GM18951 (cell line): ENCODE results near the gene INHBB.

Experiments used
- POLR2A ChIP-seq: IDR thresholded peaks from 4 replicates; pipeline ENCODE4 v1.6.1; 2011; ENCODE audit warnings: mild to moderate bottlenecking; ENCODE audit not compliant: insufficient read length, insufficient read depth; ENCODE audit errors: extremely low read depth
- in situ Hi-C: fragments of 300-500 bp; cut with MboI; formaldehyde crosslinking; loops from one replicate; pipeline ENCODE4 v1.12.0; 2022; ENCODE audit warnings: low sequenced_read_pairs, mixed read lengths, inconsistent platforms; ENCODE audit not compliant: unreplicated experiment

INHBB gene

DNA sequence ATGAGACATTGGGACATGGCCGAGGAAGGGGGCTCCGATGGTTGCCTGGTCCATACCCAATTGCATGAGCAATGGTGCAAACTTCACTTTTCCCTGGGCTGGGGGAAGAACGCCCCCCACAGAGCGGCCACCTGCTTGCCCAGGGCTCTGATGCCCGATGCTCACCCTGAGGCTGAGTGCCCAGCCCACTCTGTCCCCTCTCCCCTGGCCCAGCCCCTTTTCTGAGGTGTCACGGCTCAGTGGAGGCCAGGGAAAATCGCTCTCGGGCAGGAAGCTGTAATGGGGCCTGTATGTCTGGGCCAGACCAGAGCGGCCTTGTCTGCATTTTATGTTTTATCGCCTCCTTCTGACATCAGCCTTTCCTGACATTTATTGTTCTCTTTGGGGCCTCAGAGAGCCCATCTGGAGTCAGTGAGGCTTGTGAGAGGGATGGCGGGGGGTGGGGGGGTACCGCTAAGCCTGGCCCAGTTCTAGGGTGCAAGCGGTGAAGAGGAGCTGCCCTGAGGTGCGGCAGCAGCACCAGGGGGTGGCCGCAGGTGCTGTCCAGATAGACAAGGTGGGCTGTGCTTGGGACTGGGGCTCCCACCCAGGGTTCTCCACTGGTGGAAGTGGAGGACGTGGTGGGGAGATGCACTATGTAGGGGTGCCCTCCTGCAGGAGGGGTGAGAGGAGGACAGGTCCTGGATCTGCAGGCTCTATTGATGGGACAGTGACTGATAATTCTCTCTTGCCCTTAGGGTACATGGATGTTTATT, 46.2 kb downstream of the INHBB start:
- in situ Hi-C loops = no loop called here
- TF ChIP-seq POLR2A = no peak

DNA sequence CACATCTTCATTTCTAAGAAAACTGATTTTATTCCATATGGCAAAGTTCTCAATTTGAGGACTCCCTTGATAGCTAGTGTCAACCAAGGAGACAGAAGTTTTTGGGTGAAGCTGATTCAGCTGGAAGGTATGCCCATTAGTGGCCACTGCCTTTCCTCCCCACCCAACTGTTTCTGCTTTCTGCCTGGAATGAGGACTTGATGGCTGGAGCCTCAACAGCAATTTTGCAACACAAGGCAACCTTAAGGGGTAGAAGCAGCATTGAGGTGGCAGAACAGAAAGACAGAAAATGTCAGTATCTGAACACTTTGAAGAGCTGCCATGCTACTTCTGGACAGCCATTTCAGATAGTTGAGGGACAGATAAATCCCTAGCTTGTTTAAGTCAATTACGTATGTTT, 47.0 kb downstream of the INHBB start:
- in situ Hi-C loops = no loop called here
- no peak for TF ChIP-seq POLR2A

DNA sequence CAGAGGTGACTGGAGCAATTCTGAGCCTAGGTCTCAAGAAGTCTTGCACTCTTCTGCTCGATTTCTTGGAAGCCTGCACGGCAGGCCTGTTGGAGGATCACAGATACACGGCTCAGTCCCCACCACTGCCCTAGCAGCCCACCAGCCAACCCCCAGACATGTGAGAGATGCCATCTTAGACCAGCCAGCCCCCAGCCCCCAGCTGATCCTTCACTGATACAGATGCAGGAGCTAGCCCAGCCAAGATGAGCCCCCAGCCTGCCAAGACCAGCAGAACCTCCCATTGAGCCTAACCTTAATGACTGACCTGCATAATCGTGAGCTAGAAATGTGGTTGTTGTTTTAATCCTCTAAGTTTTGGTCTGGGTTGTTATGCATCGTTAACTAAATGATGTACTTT, 47.5 kb downstream of the INHBB start:
- in situ Hi-C loops = no loop called here
- TF ChIP-seq POLR2A = no peak

DNA sequence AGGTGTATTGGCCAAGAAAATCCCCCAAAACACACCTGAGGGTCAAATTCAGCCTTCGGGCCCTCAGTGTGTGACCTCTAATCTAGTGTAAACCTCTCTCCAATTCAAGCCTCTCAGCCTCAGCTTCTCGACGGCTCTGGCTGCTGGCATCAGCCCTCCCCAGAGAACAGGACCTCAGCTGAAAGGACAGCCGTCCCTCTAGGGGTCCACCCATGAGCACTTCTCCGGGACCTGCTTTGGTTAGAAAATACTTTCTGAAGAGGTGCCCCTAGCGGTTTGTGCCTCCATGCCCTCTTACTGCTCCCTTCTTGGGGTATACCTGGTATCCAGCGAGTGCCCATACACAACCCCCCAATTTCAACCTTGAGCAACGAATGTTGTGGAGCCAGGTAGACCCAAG, 48.8 kb downstream of the INHBB start:
- in situ Hi-C loops = no loop called here
- TF ChIP-seq POLR2A = no peak

DNA sequence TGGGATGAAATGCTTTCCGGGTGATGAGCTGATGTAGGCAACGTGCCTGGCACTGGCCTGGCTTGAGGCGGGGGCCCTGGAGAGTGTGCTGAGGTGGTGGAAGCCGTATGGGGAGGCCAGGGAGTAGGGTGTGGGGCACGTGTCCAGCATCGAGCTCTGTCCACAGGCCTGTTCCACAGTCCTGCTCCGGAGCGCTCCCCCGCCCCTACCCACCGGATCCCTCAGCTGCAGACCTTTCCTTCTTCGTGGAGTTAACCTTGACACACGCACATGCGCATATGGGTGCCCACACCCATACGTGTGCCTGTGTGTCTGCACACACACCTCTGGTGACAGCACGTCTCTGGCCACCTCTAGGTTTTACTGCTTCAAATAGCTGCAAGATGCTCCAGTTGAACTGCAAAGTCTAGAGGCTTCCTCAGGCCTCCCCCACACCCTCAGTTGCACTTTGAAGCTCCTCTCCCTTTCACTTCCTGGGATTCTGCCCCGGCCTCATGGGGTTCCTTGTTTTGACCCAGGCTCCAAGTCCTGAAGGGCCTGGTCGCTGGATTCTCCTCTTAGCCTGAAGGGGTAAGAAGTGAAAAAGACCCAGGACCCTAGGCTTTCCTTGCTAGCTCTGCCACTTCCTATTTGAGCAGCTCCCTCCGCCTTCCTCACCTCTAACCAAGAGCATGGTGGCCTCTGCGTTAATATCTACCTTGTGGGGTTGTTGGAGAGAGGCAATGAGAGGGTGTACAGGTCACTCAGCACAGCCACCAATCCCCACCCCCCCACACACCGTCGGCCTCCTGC, 49.5 kb downstream of the INHBB start:
- in situ Hi-C loops = no loop called here
- no peak for TF ChIP-seq POLR2A

DNA sequence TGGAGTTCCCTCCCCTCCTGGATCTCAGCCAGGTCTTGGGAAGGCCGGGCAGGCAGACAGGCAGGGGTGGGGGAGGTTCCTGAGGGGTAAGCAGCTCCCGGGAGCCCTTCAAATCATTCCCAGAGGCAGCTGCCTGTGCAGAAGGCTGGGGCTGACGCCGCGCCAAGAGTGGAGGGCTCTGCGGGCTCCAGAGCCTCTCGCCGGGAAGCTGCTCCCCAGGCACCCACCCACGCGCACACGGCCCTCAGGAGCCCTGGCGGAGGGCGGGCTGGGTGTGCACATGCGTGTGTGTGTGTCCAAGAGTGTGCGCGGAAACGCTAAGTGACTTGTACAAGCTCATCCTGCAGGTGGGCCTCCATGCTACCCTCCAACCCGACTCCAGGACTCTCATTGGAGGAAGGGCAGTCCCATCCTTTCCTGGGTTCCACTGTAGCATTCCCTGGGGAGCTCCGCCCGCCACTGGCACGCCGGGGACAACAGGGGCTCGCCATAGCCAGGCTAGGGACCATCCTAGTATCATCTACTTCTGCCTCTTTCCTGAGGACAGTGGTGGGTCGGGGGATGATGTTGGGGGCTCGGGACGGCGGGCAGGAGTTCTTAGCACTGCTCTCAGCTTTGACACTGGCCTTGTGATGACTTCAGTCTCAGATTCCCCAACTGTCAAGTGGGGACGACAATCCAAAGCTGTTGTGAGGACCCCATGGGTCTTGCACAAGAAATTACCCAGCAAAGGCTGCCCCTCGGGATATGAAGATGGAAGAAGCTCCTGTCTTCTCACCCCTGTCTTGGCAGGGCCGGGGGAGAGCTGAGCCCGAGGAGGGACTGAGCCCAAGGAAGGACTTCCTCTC, 50.3 kb downstream of the INHBB start:
- in situ Hi-C loops = no loop called here
- no peak for TF ChIP-seq POLR2A

DNA sequence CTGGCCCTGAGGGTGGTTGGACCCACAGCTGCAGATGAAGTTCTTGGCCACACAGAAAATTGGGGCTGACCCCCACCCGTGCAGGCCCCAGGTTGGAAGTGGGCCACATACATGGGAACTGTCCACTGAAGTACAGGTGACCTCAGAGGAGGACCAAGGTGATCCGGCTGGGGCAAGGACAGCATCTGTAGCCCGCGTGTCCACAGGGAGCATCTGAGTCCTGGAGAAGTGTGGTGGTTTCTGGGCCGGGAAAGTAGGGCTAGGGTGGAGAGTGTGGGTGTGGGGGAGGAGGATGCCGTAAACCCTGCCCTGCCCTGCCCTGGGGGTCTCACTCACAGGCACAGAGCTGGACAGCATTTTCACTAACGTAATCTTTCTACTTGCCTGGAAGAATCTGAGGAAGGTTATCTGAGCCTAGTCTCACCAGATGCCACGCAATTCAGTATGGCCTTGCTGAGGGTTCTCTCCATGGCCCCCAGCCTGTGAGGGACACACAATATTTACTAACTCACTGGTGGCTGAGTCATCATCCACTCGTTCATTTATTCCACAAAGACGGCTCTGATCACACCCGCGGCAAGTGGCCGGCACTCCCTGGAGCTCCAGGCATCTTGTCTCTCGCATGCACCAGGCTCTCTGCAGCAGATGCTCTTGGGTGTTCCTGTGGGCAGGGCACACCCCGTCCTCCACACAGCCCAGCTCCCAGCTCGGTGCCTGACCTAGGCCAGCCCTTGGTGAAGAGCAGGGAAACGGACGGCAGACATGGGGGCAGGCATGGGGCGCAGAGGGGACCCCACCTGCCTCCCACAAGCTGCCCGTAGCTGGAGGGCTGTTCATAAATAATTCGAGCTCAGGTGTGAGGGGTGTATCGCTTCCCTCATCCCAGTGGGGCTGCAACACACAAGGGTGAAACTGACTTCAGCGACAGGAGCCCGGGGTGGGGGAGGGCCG, 51.2 kb downstream of the INHBB start:
- no peak for TF ChIP-seq POLR2A
- in situ Hi-C loops = no loop called here

DNA sequence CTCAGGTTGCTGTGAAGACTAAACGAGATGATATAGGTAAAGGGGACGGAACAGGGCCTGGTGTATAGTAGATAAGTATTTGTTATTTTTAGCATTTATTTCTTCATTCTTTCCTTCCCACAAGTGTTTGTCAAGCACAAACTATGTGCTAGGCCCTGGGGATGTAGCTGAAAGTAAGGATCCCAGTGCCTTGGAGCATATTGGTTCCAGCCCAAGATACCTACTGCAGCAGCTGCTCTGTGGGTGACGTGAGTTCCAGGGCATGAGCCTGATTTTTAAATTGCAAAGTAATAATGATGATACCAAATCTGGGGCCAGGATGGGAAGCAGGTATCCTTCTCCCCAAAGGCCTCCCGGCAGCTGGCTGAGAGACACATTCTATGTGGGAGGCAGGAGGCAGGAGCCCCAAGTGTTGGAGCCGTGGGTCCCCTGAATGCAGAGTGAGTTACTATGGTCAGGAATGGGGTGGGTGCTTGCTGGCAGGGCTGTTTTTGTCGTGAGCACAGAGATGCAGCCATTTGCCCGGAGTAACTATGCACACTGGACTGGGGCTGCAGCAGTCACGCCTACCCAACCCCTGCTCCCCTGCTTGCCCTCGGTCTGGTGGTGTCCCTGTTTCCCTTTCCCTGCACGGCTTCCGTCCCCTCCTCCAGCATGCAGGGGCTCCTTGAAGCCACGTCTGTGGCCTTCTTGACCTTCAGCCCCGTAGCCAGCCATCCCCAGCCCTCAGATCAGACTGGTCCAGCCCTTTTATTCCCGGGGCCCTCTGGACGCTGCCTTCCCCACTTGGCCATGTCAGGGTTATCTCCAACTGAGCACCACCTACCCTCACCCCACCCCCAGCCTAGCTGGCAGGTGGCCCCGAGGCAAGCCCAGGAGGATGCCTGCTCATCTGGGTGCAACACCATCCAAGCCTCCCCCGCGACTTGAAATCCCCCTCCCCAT, 52.4 kb downstream of the INHBB start:
- in situ Hi-C loops = no loop called here
- no peak for TF ChIP-seq POLR2A

DNA sequence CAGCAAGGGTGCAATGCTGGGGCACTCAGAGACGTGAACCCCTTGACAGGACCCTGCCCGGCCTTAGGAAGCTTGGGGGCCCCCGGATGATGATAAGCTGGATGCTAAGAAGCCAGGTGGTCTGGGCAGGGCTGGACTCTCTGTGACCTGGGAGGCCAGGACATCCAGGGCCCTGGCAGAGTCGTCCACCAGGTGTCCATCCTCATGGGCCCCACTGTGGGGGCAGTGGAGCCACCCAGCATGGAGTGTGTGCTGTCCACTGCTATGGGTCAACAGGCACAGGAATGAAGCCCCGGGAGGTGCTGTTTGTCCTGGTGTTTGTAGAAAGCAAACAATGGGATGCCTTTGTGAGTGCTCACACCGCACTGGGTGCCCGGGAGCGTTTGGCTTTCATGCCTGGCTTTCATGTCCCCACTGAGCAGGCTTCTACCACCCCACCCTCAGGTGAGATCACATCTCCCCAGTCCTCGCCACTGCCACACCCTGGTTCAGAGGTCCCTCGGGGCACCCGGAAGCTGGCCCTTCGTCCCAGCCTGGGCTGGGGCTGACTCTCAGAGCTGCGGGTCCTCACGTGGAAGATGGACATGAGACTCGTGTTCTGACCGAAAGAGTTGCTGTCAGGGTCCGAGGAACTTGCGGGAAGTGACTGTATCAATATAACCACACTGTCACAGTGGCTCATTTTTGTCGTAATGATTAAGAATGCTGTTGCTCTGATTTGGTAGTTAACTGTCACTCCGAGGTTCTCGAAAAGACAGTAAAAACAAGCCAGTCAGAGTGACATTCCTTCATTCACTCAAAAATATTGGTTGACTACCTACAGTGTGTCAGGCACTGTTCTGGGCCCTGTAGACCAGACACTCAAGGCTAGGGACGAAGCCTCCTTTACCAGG, 53.3 kb downstream of the INHBB start:
- no peak for TF ChIP-seq POLR2A

DNA sequence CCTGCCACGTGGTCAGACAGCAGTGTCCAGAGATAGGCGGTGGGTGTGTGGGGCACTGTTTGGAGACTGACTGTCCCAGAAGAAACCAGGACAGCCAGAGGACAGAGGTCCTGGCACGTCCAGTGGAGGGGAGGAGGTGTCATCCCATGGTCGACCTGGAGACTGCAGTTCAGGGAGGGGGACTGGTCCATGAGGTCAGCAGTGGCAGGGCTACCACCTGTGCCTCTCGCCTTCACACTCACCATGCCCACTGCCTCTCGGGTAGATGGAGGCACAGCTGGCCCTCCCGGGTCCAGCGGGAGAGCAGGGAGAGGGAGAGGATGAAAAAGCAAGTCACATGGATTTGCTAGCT, 53.9 kb downstream of the INHBB start:
- in situ Hi-C loops = no loop called here

More for the DNA sequence above, 53.3 kb downstream of the INHBB start:
- in situ Hi-C loops = no loop called here

DNA sequence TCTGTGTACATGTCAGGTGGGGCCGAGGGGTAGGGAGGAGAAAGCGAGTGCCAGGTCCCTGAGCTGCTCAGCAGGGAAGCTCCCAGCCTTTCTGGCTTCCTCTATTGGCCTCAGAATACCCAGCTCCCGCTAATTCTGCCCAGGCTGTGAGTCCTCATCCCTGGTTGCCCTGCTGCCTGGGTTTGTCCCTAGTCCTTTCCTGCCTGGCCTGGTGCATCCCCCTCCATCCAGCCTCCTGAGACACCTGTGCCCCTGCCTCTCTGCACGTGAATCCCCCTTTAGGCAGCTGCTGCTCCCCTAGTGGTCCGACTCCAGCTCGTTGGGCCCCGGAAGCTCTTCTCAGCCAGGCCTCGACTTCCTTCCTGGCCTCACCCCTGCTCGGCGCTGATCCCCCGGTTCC, 54.6 kb downstream of the INHBB start:
- in situ Hi-C loops = no loop called here
- TF ChIP-seq POLR2A = no peak

More for the DNA sequence above, 53.9 kb downstream of the INHBB start:
- TF ChIP-seq POLR2A = no peak
